Mammary epithelial cell (primary cell): ENCODE data around the gene FAM241B.

ENCODE experiments used
- CTCF ChIP-seq, 2 donors: IDR thresholded peaks in 1 of 2; conservative IDR thresholded peaks in 1 of 2; 2 replicates each; pipeline ENCODE4 v1.5.1; 2011 to 2012; ENCODE audit warnings: inconsistent platforms in 2 of 2, low read length in 2 of 2, mild to moderate bottlenecking in 2 of 2, control low read depth in 1 of 2, low read depth in 1 of 2; ENCODE audit not compliant: insufficient read depth in 1 of 2; ENCODE audit errors: extremely low read depth in 1 of 2
- EZH2 ChIP-seq: IDR thresholded peaks from 2 replicates; pipeline ENCODE4 v1.6.1; 2012; ENCODE audit warnings: low read length, inconsistent platforms, borderline replicate concordance

DNA sequence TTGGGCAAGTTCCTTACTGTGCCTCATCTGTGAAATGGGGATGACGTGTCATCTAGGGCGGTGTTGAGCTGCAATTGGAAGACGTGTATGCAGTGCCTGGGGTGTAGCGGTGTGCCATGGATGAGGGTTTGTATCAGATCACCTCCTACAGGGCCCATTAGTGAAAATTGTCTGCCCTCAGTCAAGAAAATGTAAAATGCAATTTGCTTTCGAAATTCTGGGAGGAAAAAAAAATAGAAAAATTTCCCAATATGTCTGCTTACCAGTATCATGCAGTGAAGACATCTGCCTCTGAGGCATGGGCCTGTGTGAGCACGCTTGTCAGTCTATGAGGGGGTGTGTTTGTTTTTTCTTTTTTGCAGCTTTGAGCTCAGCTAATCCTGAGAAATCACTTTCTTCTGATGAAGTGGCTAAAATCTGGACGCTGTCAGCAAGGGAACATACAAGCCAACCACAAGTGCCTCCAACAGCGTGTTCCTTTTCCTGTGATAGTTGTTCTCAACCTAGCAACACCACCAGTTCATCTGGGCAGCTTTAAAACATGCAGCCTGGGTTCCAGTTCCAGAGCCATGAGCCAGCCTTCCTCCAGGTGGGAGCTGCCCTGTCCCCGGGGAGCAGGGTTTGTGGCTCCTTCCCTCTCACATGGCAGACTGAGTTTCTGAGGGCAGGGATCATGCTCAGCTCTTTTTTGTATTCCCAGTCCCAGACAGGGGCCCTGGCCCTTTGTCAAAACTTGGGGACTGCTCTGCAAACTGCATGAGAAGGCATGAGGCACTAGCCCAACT is 10.3 kb downstream of the FAM241B start:
- TF ChIP-seq CTCF (conservative IDR thresholded peaks at IDR 0.05 in 1 of 2, IDR thresholded peaks at IDR 0.05 in 1 of 2; ENCODE audit: extremely low read depth in 1 of 2, insufficient read depth in 1 of 2, low read depth in 1 of 2, low read length in 2 of 2) (no peak), EZH2 (no peak)
